Measurements from ENCODE around the gene TGM2.

- TF ChIP-seq MYC (IDR thresholded peaks at IDR 0.05; ENCODE audit: low read depth, low read length) (no peak), POLR2A (IDR thresholded peaks at IDR 0.05; ENCODE audit: low read depth, low read length) (no peak), CTCF (IDR thresholded peaks at IDR 0.05; ENCODE audit: extremely low read depth in 1 of 2, insufficient read depth in 1 of 2, low read depth in 1 of 2, low read length in 2 of 2) (no peak), POLR2AphosphoS5 (IDR thresholded peaks at IDR 0.05; ENCODE audit: insufficient read depth, low read depth, low read length) (peak; percentile 39), GATA2 (IDR thresholded peaks at IDR 0.05; ENCODE audit: insufficient read depth, insufficient read length, low read depth, low read length) (peak; percentile 93), EZH2 (IDR thresholded peaks at IDR 0.05; ENCODE audit: borderline replicate concordance, low read depth, low read length, severe bottlenecking) (no peak)
Observed at GRCh38 chr20:38186788-38187221, 21.7 kb upstream of the TGM2 start.
